Skin epidermis (tissue), 12 donors: ENCODE results near the gene GMDS.
A peak's percentile ranks its signal among the peaks of the same experiment; 100 is the strongest.

Experiments used
- H3K27ac ChIP-seq, 21 experiments: fragments of 200-600 bp; sonication (generic) in 11 of 21; one replicate each; pipeline ENCODE4 v1.5.0; 2020; ENCODE audit warnings: mild to moderate bottlenecking in 3 of 21, inconsistent platforms in 2 of 21, moderate library complexity in 2 of 21
- H3K4me3 ChIP-seq, 7 experiments: fragments of 200-600 bp; sonication (generic) in 2 of 7; one replicate each; pipeline ENCODE4 v1.5.0; 2020; ENCODE audit warnings: inconsistent platforms in 2 of 7, mild to moderate bottlenecking in 2 of 7, moderate library complexity in 1 of 7

The GMDS gene

DNA sequence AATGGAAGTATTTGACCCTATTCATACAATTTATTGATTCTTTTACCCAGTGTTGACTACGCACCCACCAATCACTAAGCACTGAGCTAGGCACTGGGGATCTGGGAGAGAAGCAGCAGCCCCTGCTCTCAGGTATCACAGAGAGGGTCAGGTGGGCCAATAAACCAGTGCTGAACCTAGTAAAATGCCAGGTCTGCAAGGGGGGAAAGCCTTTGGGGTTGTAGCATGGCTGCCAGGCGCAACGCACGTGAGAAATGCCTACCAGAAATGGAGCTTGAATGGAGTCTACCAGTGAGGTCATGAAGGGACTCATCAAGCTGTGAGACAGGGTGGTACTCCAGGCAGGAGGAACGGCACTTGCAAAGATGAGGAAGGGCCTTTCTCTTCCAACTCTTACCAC is 313.6 kb downstream of the GMDS start:
- Histone ChIP-seq H3K27ac (no peak overlapping the region), H3K4me3 (no peak overlapping the region)

DNA sequence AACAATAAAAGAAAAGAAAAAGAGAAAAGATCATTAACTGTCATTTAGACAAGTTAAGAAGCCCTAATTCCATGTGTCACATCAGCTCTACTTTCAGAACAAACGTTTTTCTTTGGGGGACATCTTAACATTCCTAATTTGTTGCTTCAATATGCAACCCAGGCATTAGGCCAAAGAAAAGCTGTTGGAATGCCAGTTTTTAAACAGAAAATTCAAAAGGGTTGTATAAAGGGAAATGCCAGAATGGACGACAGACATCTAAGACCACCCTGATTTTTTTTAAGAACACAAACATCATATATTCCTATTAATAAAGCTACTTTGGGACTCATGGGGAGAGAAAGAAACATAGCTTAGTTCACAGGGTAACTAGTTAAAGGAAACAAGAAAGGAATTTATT is 315.0 kb downstream of the GMDS start:
- Histone ChIP-seq H3K27ac (no peak overlapping the region), H3K4me3 (no peak overlapping the region)

DNA sequence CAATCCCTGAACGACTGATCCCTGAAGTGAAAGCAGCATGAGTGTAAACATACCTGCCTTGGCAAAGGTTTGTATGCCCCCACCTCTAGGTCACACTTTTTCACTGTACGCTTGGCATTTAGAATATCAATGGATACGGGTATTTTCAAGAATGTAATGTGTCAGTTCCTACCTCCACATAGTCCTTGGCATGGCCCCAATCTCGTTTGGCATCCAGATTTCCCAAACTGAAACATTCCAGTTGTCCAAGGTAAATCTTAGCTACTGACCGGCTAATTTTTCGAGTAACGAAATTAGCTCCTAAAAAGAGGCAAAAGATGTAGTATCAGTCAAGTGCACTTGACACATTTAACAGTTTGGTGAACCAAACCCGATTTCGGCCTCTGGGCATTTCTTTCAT is 315.5 kb downstream of the GMDS start:
- Histone ChIP-seq H3K4me3 (no peak overlapping the region), H3K27ac (no peak overlapping the region)

DNA sequence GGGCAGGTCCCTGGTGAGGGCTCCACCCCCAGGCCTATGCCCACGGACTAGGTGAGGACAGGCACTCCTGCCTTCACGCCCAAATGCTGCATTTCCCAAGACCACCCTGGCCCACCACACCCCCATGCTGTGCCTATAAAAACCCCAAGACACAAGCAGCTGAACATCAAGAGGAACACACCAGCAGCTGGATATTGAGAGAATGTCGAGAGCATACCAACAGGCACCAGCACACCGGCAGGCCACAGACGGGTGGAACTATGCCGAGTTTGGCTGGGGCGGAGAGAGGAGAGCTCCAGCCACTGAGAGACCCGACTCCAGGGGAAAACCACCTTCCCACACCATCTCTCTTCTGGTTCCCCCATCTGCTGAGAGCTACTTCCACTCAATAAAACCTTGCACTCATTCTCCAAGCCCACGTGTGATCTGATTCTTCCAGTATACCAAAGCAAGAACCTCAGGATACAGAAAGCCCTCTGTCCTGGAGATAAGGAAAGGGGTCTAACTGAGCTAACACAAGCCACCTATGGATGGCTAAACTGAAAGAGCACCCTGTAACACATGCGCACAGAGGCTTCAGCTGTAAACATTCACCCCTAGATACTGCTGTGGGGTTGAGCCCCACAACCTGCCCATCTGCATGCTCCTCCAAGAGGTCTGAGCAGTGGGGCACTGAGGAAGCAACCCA is 319.5 kb downstream of the GMDS start:
- Histone ChIP-seq H3K27ac (no peak overlapping the region), H3K4me3 (no peak overlapping the region)

DNA sequence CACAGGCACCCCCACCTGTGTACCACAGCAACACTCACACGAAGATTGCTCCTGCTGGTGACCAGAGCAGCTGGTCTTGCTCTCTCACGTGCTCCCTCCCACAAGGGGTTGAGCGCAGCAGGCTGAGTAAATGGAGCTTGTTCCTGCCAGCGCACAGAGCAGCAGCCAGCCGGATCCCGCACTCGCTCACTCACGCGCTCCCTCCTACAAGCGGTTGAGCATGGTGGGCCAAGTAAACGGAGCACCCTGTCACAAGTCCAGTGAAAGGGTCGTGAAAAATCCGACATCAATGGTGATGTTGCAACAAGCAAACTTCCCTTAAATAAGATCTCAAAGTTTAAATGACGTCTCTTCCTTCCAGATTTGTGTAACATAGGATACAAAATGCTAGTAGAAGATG is 322.0 kb downstream of the GMDS start:
- Histone ChIP-seq H3K4me3 (no peak overlapping the region), H3K27ac (no peak overlapping the region)

DNA sequence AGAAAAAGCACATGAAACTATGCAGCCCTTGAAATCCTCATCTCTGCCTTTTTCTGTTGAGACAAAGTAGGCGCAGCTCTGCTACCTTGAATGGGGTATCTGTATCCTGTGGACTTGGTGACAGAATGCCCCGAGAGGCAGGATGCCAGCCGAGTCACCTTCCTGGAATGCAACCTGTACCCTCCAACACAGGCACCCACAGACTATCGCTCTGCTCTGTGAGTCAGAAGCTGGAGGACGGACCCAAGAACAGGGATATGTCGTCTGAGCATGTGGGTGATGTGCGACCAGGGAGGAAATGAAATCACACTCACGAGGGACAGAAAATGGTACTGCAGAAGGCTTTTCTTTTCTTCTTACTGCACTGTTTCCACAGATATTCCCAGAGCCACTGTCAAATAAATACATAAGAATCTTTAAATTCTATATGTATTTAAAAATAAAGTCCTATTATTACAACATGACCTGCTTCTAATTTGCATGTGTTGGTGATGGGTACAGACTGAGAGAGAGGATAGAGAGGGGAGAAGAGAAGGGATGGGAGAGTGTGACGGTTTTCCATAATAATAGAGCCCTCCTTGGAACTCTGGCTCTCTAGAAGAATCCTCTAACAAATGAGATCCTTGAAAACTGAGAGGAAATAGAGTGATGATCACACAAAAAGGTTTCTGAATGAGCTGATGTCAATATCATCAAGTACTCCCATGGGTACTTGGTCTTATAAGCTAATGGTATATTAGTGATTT is 327.6 kb downstream of the GMDS start:
- peak overlapping the region in 2 of 21 experiments; percentile 4 to 60 for H3K27ac ChIP-seq
- no peak overlapping the region for H3K4me3 ChIP-seq

DNA sequence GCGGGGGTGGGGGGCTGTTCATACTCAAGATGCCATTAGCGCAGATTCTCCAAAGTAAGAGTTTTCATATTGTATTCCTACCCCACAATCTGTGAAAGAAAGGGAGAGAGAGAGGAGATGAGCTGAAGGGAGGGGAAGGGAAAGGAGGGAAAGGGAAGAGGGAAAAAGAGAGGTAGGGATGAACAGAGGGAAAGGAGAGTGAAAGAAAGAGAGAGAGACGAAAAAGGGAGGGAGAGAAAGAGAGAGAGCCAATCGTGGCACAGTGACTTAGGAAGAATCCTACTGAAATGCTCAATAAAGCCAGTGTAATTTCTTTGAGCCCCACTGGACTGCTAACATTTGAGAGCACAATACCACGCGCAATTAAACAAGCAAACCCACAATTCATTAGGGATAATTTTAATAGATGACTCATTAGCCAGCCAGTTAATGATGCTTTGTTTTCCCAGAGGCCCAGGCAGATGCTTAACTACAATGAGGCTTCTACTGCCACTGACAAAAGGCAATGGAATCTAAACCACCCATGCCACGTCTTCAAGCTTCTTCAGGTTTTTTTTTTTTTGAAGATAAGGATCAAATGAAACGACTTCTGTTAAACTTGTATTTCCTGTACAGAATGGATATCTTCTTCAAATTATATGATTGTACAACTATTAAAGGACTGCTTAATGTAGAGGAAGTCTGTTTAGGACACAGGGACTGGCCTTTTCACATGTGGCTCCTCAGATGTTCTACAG is 328.9 kb downstream of the GMDS start:
- H3K27ac ChIP-seq, result peak overlapping the region in 3 of 21 experiments; percentile 9 to 60 (median 60)
- no peak overlapping the region for H3K4me3 ChIP-seq

DNA sequence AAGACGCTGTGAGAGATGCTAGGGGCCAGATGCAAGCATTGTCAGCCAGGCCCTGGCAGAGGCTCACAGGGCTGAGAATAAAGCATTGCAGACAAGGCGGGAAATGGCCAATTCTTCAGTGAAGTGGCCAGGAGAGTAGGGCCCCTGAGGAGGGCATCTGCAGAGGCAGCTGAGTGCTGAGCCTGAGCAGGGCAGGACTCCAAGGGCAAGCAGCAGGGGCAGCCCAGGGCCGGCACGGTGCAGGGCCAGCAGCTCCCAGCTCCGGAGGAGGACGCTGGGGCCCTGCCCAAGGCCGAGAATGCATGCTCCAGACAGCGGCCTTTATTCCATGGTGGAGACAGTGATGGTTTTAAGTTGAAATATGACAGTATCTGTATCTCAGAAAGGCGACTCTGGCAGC is 330.2 kb downstream of the GMDS start:
- H3K27ac ChIP-seq, result no peak overlapping the region
- no peak overlapping the region for H3K4me3 ChIP-seq

DNA sequence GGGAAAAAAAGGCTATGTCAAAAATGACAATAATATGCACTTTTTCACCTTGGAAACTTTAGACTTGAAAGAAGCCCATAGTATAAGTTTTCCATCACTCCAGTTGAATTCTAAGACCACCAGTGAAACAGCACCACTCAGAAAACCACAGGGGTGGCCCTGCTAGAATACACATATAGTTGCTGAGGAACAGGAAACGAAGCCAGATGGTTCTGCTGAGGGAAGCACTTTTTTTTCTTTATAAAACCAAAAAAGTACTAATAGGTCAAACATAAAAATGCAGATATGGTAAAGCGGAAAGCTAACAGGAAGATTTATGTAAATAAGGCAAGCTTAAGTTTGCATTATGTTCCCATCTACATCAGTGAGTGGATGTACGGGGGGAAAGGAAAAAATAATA is 331.8 kb downstream of the GMDS start:
- no peak overlapping the region for H3K27ac ChIP-seq
- no peak overlapping the region for H3K4me3 ChIP-seq

DNA sequence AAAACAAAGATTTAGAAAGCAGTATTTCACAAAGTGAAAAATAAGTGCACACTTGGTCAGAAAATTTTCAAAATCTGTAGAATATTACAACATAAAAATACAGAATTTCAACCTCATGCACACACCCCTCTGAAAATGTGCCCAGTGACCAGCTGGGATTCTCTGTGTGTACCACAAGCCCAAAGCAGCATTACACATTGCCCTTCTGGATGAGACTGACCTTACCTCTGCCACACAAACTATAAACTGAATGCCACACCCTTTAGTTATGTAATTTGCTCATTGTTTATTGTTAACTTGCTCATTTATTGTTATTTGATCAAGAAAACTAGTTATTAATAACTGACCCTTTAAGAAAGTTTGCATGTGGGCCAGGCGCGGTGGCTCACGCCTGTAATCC is 332.7 kb downstream of the GMDS start:
- no peak overlapping the region for H3K4me3 ChIP-seq
- H3K27ac ChIP-seq, result no peak overlapping the region

DNA sequence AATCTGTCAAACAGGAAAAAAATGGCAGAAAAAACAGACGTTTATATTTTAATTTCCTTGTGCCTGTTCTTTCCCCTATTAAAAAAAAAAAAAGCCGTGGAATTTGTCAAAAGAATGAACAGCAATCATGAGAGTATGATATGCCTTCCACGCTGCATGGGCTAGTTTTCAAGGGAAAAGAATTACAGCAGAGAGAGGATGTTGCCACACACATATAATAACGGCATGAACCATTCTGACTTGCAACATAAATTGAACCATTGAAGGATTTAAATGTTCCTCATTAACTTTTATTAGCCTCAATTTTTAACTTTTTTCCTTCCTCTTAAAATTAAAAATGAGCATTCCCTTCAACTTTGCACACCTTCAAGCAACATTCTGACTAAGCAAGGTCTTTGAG is 333.9 kb downstream of the GMDS start:
- Histone ChIP-seq H3K4me3 (no peak overlapping the region), H3K27ac (no peak overlapping the region)

DNA sequence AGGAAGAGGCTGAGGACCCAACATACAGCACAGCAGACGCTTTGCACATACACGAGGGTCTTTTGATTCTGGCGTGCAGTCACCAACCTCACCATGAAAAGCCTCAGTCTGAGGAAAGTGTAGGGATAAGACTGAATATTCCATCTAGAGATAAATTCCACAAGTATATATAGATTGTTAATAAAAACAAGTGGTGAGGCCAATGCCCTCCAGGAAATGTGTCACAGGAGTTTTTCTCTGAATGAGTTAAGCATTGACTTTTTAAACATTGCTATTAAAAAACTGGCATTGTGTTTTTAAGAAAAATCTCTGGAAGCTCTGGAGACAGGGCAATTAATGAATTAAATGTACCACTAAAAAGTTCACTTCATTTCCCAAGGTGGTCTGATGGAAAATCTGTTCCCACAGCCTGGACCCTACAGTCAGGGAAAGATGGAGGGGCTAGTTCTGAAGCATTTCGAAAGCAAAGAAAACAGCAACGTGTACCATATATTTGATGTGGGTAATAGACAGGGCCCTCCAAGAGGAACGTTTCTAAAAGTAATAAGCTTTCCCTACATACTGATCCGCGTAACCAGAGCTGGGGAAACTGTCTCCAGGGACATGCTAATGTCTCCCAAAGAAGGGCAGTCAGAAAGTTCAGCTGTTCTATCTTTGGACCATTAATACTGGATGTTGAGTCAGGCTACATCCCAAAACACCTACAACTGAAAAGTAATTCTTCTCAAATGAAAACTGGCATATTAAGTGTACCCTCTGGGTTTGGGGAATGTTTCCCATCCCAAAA is 334.6 kb downstream of the GMDS start:
- no peak overlapping the region for H3K27ac ChIP-seq
- no peak overlapping the region for H3K4me3 ChIP-seq

DNA sequence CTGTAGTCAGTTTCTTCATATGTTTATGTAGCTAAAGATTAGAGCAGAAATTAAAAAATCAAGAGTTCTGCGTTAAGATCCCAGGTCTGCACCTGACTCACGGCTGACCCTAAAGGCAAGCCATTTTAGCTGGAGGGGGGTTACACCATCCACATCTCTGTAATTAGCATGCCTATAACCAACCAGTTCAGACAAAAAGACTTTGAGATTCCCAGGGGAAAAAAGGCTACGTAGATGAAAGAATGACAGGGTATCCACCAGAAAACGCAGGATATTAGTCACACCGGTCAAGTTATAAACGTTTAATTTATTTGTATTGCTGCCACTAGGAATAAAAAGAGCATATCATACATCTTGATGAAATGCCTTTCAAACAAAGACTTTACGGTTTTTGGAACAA is 336.6 kb downstream of the GMDS start:
- no peak overlapping the region for H3K27ac ChIP-seq
- H3K4me3 ChIP-seq, result no peak overlapping the region

DNA sequence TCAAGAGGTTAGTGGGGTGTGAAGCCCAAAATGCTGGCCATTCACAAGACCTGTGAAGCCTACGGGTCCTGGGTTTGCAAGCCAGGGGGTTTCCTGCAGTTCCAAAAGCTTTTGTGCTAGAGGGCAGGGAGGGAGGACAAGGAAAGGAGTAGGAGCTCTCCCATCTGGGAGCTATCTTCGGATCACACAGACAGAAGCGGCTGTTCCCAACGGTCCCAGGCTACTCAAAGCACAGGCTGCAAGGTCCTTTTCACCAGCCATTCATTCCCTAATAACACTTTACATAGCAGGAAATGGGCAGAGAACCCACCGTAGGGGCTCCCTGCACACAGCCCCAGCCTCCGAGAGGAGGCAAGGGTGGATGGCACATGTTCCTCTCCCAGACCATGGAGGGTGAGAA is 338.8 kb downstream of the GMDS start:
- no peak overlapping the region for H3K4me3 ChIP-seq

DNA sequence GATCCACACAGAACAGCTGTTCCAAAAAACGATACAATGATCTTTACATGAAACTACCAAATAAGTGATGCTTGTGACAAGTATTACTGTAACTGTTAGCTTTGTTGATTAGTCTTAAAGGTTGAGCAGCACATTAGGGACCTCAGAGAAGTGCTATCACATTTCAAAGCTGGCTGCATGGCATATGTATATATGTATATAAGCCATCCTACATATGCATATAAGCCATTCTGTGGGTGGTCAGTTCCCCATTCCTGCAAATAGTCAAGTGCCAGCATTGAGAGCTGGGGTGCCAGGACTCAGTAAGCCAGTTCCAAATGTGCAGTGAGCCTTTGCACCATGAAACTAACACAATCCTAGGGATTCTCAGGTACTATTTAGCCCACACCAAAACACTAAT is 339.4 kb downstream of the GMDS start:
- no peak overlapping the region for H3K4me3 ChIP-seq
- H3K27ac ChIP-seq, result no peak overlapping the region

More for the DNA sequence above, 338.8 kb downstream of the GMDS start:
- H3K27ac ChIP-seq, result no peak overlapping the region

DNA sequence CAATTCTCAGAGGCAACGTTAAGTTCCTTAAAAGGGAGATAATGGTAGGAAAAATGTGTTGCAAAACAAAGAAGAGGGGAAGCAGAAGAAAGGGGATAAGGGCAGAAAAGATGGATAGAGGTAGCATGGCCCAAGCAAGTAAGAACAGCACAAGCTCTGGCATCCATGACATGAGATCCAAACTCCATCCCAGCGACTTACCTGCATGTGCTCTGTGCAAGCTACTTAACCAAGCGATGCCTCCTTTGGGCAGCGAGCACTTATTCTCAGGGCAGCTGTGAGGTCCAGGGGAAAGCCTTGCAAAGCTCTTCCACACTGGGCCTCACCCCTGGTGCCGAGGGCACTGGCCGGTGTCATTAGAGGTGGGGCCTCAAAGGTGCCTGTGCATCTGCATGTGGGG is 340.5 kb downstream of the GMDS start:
- Histone ChIP-seq H3K27ac (no peak overlapping the region), H3K4me3 (no peak overlapping the region)

DNA sequence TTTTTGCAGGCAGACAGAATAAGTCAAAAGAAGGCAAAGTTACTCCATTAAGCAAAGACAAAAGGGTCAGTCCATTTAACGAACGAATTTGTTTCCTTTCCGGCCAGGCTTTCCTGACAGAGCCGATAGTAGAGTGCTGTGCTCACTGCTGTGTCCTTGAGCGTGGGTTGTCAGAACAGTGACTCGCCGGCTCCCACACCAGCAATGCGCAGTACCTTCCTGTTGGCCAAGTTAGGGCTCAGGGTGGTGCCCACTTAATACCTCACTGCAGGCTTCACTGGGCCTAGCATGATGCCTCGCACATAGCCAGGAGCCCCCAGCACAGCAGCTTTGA is 341.0 kb downstream of the GMDS start:
- H3K27ac ChIP-seq, result no peak overlapping the region
- H3K4me3 ChIP-seq, result no peak overlapping the region

DNA sequence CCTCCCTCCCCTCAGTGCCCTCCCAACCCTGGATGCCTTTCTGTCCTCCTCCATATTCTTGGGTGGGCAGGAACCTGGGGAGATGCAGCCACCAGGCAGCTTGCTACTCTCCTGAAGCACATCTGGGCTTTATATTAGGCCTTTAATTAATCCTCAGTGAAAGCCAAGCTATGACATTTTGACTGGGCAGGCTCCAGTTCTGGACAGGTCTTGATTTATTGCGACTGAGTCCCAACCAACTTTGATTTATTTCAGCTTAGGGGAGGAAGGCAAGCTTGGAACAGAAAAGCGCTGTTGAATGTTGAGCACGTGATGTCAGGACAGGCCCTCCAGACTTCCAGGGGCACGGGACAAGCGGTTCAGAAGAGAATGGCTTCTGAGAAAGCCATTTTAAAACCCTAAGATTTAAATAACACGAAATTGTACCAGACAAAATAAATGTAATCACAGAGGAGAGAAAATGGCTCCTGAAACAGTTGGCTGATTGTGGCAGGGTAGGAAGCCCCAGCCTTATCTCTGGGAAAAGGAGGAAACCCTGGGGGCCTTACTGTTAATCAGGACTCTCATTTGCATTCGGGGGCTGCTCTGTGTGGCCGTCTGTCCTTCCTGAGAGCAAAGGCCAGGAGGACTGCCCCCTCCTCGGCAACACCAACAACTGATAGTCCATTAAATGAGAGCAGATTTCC is 341.5 kb downstream of the GMDS start:
- Histone ChIP-seq H3K27ac (peak overlapping the region in 2 of 21 experiments; percentile 30 to 38), H3K4me3 (no peak overlapping the region)

DNA sequence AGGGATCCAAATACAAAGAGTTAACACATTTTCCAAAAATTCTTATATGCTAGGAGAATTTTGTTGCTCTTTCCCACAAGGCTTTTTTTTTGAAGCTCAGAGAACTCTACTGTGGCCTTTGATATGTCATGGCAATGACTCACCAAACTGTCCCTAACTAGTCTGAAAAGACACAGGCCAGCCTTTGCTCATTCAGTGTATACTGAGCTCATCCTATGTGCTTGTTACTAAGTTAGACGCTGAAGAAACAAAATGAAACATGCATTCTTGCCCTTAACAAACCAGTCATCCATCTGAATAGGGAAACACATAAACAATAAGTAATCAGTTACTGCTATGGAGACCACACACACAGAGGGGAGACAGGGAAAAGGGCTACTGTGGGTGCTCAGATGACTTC is 343.8 kb downstream of the GMDS start:
- H3K4me3 ChIP-seq, result no peak overlapping the region

DNA sequence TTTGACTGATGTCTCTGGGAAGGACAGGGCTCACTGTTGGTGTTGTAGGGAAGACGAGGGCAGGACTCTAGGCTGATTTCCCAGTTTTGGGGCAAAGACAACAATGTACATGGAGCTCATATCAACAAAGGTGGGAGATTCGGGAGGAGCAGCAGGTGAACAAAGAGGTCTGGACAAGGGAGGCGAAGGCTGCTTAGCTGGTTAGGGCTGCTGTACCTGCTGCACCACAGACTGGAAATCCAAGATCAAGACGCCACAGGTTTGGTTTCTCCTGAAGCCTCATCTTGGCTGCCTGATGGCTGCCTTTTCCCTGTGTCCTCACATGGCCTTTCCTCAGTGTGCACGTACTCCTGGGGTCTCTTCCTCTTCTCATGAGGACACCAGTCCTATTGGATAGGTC is 348.5 kb downstream of the GMDS start:
- H3K27ac ChIP-seq, result peak overlapping the region in 5 of 21 experiments; percentile 22 to 47 (median 42)

More for the DNA sequence above, 343.8 kb downstream of the GMDS start:
- no peak overlapping the region for H3K27ac ChIP-seq

More for the DNA sequence above, 348.5 kb downstream of the GMDS start:
- no peak overlapping the region for H3K4me3 ChIP-seq
